IMR-90 (cell line): ENCODE measurements around the gene ZNF221. TPM values are rescaled to one million over a fixed set of nuclear protein-coding genes. Genes with fewer than 3 reads are reported as not detected.

ENCODE experiments used
- ATAC-seq: fragments of 200-7000 bp; cut with Tn5 transposase; 2 replicates; pipeline ENCODE4 v1.9.1; 2020; ENCODE audit warnings: low read depth, mild to moderate bottlenecking, moderate library complexity
- BruUV-seq: library from RNA; stranded (reverse); fragments of 400-500 nt; replicated peaks from 2 replicates; lab custom pipeline; 2021; lab: Mats Ljungman, UMichigan
- CTCF ChIA-PET: fragments of 300-600 bp; formaldehyde crosslinking; extraction: SDS; loops from one replicate; lab custom pipeline; 2021; ENCODE audit warnings: antibody characterized with exemption; lab: Yijun Ruan, JAX
- POLR2A ChIA-PET: fragments of 300-600 bp; sonication (Branson Sonifier 250); formaldehyde crosslinking; loops from one replicate; lab custom pipeline; 2022; ENCODE audit warnings: antibody characterized with exemption; ENCODE audit not compliant: unreplicated experiment; lab: Charles Lee
- DNase-seq: peaks from one replicate; pipeline ENCODE4 v3.0.0; 2013
- H2AFZ ChIP-seq: replicated peaks from 2 replicates; pipeline ENCODE3; 2013; ENCODE audit warnings: low read length, mild to moderate bottlenecking; ENCODE audit not compliant: poor library complexity
- H2AK5ac ChIP-seq: 2 replicates; pipeline ENCODE4 v1.6.1; 2013; ENCODE audit warnings: low read depth, low read length, inconsistent platforms
- H2AK9ac ChIP-seq: replicated peaks from 2 replicates; pipeline ENCODE3; 2013; ENCODE audit warnings: mild to moderate bottlenecking, low read depth, low read length, moderate library complexity; ENCODE audit not compliant: poor library complexity
- H2BK120ac ChIP-seq: 2 replicates; pipeline ENCODE4 v1.6.1; 2013; ENCODE audit warnings: low read depth, low read length, inconsistent platforms
- H2BK15ac ChIP-seq: 3 replicates; pipeline ENCODE4 v1.6.1; 2013; ENCODE audit warnings: low read depth, low read length, inconsistent platforms
- H2BK20ac ChIP-seq: 2 replicates; pipeline ENCODE4 v1.6.1; 2013; ENCODE audit warnings: low read depth, mild to moderate bottlenecking, inconsistent platforms, low read length, moderate library complexity
- H2BK5ac ChIP-seq: 2 replicates; pipeline ENCODE4 v1.6.1; 2013; ENCODE audit warnings: mild to moderate bottlenecking, low read depth, low read length, inconsistent platforms; ENCODE audit not compliant: poor library complexity, severe bottlenecking
- H3K14ac ChIP-seq: replicated peaks from 2 replicates; pipeline ENCODE4 v1.6.1; 2013; ENCODE audit warnings: low read depth, low read length, inconsistent platforms
- H3K18ac ChIP-seq: 2 replicates; pipeline ENCODE4 v1.6.1; 2013; ENCODE audit warnings: low read depth, low read length, control low read depth
- H3K23ac ChIP-seq: 2 replicates; pipeline ENCODE4 v1.6.1; 2013; ENCODE audit warnings: low read depth, low read length, inconsistent platforms
- H3K27ac ChIP-seq: 2 replicates; pipeline ENCODE4 v1.5.1; 2013; ENCODE audit warnings: mild to moderate bottlenecking, control low read depth, low read length; ENCODE audit not compliant: insufficient read depth
- H3K27me3 ChIP-seq: 2 replicates; pipeline ENCODE4 v1.6.1; 2013; ENCODE audit warnings: low read length; ENCODE audit not compliant: control insufficient read depth, insufficient read depth
- H3K36me3 ChIP-seq: 2 replicates; pipeline ENCODE4 v1.6.1; 2013; ENCODE audit warnings: low read length, mixed read lengths; ENCODE audit not compliant: control insufficient read depth, insufficient read depth
- H3K4ac ChIP-seq: 2 replicates; pipeline ENCODE4 v1.6.1; 2013; ENCODE audit warnings: low read depth, low read length, inconsistent platforms
- H3K4me1 ChIP-seq: 2 replicates; pipeline ENCODE4 v1.6.1; 2013; ENCODE audit warnings: low read length, mixed read lengths; ENCODE audit not compliant: control insufficient read depth, insufficient read depth
- H3K4me2 ChIP-seq: 2 replicates; pipeline ENCODE4 v1.6.1; 2013; ENCODE audit warnings: low read depth, mild to moderate bottlenecking, control low read depth, low read length, moderate library complexity
- H3K4me3 ChIP-seq: 2 replicates; pipeline ENCODE4 v1.5.1; 2013; ENCODE audit warnings: low read depth, mild to moderate bottlenecking, control low read depth, low read length, moderate library complexity; ENCODE audit not compliant: insufficient read depth
- H3K56ac ChIP-seq: 2 replicates; pipeline ENCODE4 v1.6.1; 2013; ENCODE audit warnings: low read length, inconsistent platforms; ENCODE audit not compliant: insufficient read depth; ENCODE audit errors: extremely low read depth
- H3K79me1 ChIP-seq, 2 experiments: 2 replicates each; pipeline ENCODE4 v1.6.1; 2013; ENCODE audit warnings: low read length in 2 of 2, inconsistent platforms in 1 of 2, low read depth in 1 of 2
- H3K9ac ChIP-seq: 2 replicates; pipeline ENCODE4 v1.6.1; 2013; ENCODE audit warnings: low read depth, low read length, control low read depth
- H3K9me1 ChIP-seq: 2 replicates; pipeline ENCODE4 v1.6.1; 2013; ENCODE audit warnings: low read length, inconsistent platforms; ENCODE audit not compliant: insufficient read depth
- H3K9me3 ChIP-seq: 2 replicates; pipeline ENCODE4 v1.6.1; 2013; ENCODE audit warnings: low read length; ENCODE audit not compliant: control insufficient read depth, insufficient read depth
- H4K20me1 ChIP-seq: 2 replicates; pipeline ENCODE4 v1.6.1; 2013; ENCODE audit warnings: low read length, inconsistent platforms; ENCODE audit not compliant: insufficient read depth
- H4K5ac ChIP-seq: 2 replicates; pipeline ENCODE4 v1.6.1; 2013; ENCODE audit warnings: mild to moderate bottlenecking, low read depth, low read length, control low read depth
- H4K8ac ChIP-seq, 2 experiments: 2 replicates each; pipeline ENCODE4 v1.6.1; 2013; ENCODE audit warnings: low read depth in 2 of 2, low read length in 2 of 2, control low read depth in 1 of 2, inconsistent platforms in 1 of 2
- H4K91ac ChIP-seq: 2 replicates; pipeline ENCODE4 v1.6.1; 2013; ENCODE audit warnings: low read depth, low read length, inconsistent platforms; ENCODE audit not compliant: insufficient read depth
- BHLHE40 ChIP-seq: fragments of 150-350 bp; IDR thresholded peaks from 2 replicates; pipeline ENCODE4 v1.6.1; 2016; ENCODE audit warnings: mild to moderate bottlenecking, low read depth, low read length
- CEBPB ChIP-seq: IDR thresholded peaks from 2 replicates; pipeline ENCODE4 v1.6.1; 2012; ENCODE audit warnings: low read depth, low read length, improper control_type of control experiment
- CHD1 ChIP-seq: IDR thresholded peaks from 2 replicates; pipeline ENCODE4 v1.6.1; 2012; ENCODE audit warnings: low read depth, low read length, improper control_type of control experiment
- ELK1 ChIP-seq: fragments of 150-350 bp; IDR thresholded peaks from 2 replicates; pipeline ENCODE4 v1.6.1; 2016; ENCODE audit warnings: low read depth, mild to moderate bottlenecking, low read length, moderate library complexity, borderline replicate concordance
- FOS ChIP-seq: fragments of 150-350 bp; IDR thresholded peaks from 2 replicates; pipeline ENCODE4 v1.6.1; 2016; ENCODE audit warnings: low read depth, low read length
- MAFK ChIP-seq: IDR thresholded peaks from 2 replicates; pipeline ENCODE4 v1.6.1; 2012; ENCODE audit warnings: low read depth, low read length, improper control_type of control experiment
- MAZ ChIP-seq: IDR thresholded peaks from 2 replicates; pipeline ENCODE4 v1.6.1; 2012; ENCODE audit warnings: low read depth, mild to moderate bottlenecking, low read length, improper control_type of control experiment, moderate library complexity, borderline replicate concordance
- MXI1 ChIP-seq: IDR thresholded peaks from 2 replicates; pipeline ENCODE4 v1.6.1; 2012; ENCODE audit warnings: low read depth, mild to moderate bottlenecking, low read length, moderate library complexity, borderline replicate concordance
- NFE2L2 ChIP-seq: fragments of 150-350 bp; IDR thresholded peaks from 2 replicates; pipeline ENCODE4 v1.6.1; 2016; ENCODE audit warnings: low read depth, mild to moderate bottlenecking, low read length
- POLR2A ChIP-seq: IDR thresholded peaks from 2 replicates; pipeline ENCODE4 v1.6.1; 2012; ENCODE audit warnings: mild to moderate bottlenecking, low read depth, low read length
- RAD21 ChIP-seq: IDR thresholded peaks from 2 replicates; pipeline ENCODE4 v1.6.1; 2012; ENCODE audit warnings: low read length, improper control_type of control experiment
- RCOR1 ChIP-seq: IDR thresholded peaks from 2 replicates; pipeline ENCODE4 v1.6.1; 2012; ENCODE audit warnings: mild to moderate bottlenecking, low read length, improper control_type of control experiment; ENCODE audit not compliant: insufficient replicate concordance
- RFX5 ChIP-seq: IDR thresholded peaks from 2 replicates; pipeline ENCODE4 v1.8.0; 2012; ENCODE audit warnings: low read depth, mild to moderate bottlenecking, low read length, moderate library complexity
- SMC3 ChIP-seq: fragments of 150-350 bp; IDR thresholded peaks from 2 replicates; pipeline ENCODE4 v1.6.1; 2016; ENCODE audit warnings: low read depth, mild to moderate bottlenecking, antibody characterized with exemption, low read length, moderate library complexity
- USF2 ChIP-seq: fragments of 150-350 bp; IDR thresholded peaks from 2 replicates; pipeline ENCODE4 v1.6.1; 2017; ENCODE audit warnings: mild to moderate bottlenecking, antibody characterized with exemption, low read length, low read depth
- WGBS, 2 experiments: methylation state at CpG; one replicate each; pipeline versions ENCODE4 v1.1.5 to v1.1.7; 2013; ENCODE audit warnings: missing lambda C conversion rate in 2 of 2; ENCODE audit not compliant: insufficient read length in 1 of 2; ENCODE audit errors: extremely low coverage in 2 of 2; 5-methylcytosine and 5-hydroxymethylcytosine counted together
- dilution Hi-C: fragments of 300-500 bp; cut with HindIII; formaldehyde crosslinking; loops from one replicate; pipeline ENCODE4 v1.14.3; 2018; ENCODE audit warnings: low sequenced_read_pairs; ENCODE audit not compliant: unreplicated experiment
- in situ Hi-C: fragments of 300-500 bp; cut with MboI; formaldehyde crosslinking; loops from 3 replicates; pipeline ENCODE4 v1.14.3; 2019; ENCODE audit warnings: low sequenced_read_pairs, inconsistent platforms, mixed read lengths
- intact Hi-C: fragments of 100-400 bp; cut with micrococcal nuclease; formaldehyde crosslinking; loops from 2 replicates; pipeline ENCODE4 v1.10.0; 2022
- polyA plus RNA-seq, 3 experiments: library from polyadenylated mRNA; depleted of rRNA; stranded (reverse); fragments of >200 nt; gene quantifications; 2 replicates each; pipeline ENCODE4 v1.2.3, GENCODE V29; 2012; ENCODE audit warnings: low replicate concordance in 1 of 3
- total RNA-seq: library from RNA; depleted of rRNA; stranded (reverse); fragments of >200 nt; gene quantifications from 2 replicates; pipeline ENCODE4 v1.2.3, GENCODE V29; 2012
- TF ChIP-seq, protein P1 (sequence below): conservative IDR thresholded peaks from 2 replicates; pipeline ENCODE4 v1.5.1; 2012; ENCODE audit warnings: mild to moderate bottlenecking, low read depth, low read length, improper control_type of control experiment

Gene ZNF221
- total and polyA plus RNA-seq, 2 of the 4 experiments (the other 2 are of a cell fraction) = 1.0 to 10.6 TPM

DNA sequence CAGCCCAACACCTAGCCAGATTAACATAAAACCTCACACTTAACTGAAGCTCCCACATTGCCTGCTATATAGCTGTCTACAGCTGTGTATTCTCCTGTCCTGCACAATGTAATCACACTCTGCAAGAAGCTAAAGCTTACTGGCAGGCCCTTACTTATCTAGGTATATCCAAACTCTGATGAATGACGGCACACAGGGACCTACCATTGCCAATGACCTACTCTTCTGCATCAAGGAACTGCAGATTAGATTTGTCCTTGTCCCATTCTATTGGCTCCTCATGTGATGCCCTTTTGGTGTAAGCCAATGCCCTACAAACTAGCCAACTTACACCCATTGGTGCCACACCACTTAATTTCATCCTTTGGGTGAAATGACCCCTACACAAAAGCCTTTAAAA, 42.4 kb upstream of the ZNF221 start:
- WGBS, 2 experiments = 63% methylated on average over 1 of the region's 1 CpG; no CpG with 5 or more reads in 1 of the 2 experiments
- no peaks in the 10 kb centered on the region for H3K27me3 ChIP-seq
- H3K9me1 ChIP-seq = no peaks in the 10 kb centered on the region
- H3K36me3 ChIP-seq = peaks cover 9% of the 10 kb centered on the region
- in situ Hi-C loops (no loop called here), dilution Hi-C loops (no loop called here), intact Hi-C loops (no loop called here)
- no peaks in the 10 kb centered on the region for H3K79me1 ChIP-seq
- no peaks in the 10 kb centered on the region for H3K4me1 ChIP-seq
- no peak overlapping the region for H3K4me3 ChIP-seq
- ATAC-seq (no peak), DNase-seq (no peak)
- H4K20me1 ChIP-seq = no peaks in the 10 kb centered on the region
- no peak overlapping the region for H2BK5ac ChIP-seq
- no peak overlapping the region for H3K9ac ChIP-seq
- H4K8ac ChIP-seq = no peak overlapping the region
- H4K5ac ChIP-seq = no peak overlapping the region
- no peak overlapping the region for H2BK120ac ChIP-seq
- no peak overlapping the region for H3K23ac ChIP-seq
- TF ChIP-seq USF2 (no peak), MAFK (no peak), SMC3 (no peak), CHD1 (no peak), MXI1 (no peak), ELK1 (no peak), FOS (no peak), MAZ (no peak), NFE2L2 (no peak), CEBPB (no peak), RCOR1 (no peak), RAD21 (no peak), BHLHE40 (no peak), RFX5 (no peak), POLR2A (no peak)
- TF ChIP-seq, protein P1, sequence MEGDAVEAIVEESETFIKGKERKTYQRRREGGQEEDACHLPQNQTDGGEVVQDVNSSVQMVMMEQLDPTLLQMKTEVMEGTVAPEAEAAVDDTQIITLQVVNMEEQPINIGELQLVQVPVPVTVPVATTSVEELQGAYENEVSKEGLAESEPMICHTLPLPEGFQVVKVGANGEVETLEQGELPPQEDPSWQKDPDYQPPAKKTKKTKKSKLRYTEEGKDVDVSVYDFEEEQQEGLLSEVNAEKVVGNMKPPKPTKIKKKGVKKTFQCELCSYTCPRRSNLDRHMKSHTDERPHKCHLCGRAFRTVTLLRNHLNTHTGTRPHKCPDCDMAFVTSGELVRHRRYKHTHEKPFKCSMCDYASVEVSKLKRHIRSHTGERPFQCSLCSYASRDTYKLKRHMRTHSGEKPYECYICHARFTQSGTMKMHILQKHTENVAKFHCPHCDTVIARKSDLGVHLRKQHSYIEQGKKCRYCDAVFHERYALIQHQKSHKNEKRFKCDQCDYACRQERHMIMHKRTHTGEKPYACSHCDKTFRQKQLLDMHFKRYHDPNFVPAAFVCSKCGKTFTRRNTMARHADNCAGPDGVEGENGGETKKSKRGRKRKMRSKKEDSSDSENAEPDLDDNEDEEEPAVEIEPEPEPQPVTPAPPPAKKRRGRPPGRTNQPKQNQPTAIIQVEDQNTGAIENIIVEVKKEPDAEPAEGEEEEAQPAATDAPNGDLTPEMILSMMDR = no peak
- H2BK15ac ChIP-seq = no peak overlapping the region
- peaks cover 26% of the 10 kb centered on the region for H3K9me3 ChIP-seq
- POLR2A ChIA-PET = interaction anchor here (0.6 kb wide), 1 partner anchor 8 kb away, joined by 11 read pairs; no protein-coding TSS in a partner anchor
- no peak overlapping the region for H3K14ac ChIP-seq
- H2AFZ ChIP-seq = no peak overlapping the region
- no TSS peak for BruUV-seq
- no peak overlapping the region for H2AK9ac ChIP-seq
- no peak overlapping the region for H3K18ac ChIP-seq
- no peak overlapping the region for H3K4ac ChIP-seq
- H3K27ac ChIP-seq = no peak overlapping the region
- CTCF ChIA-PET = no interaction called here
- no peak overlapping the region for H3K4me2 ChIP-seq
- H2AK5ac ChIP-seq = no peak overlapping the region
- H2BK20ac ChIP-seq = no peak overlapping the region
- H3K56ac ChIP-seq = no peak overlapping the region
- H4K91ac ChIP-seq = no peak overlapping the region
